ENCODE data around the gene HNF1B. TPM values are rescaled to one million over a fixed set of nuclear protein-coding genes. Genes with fewer than 3 reads are reported as not detected.

The HNF1B gene
- total and polyA plus RNA-seq, 10 of the 15 experiments (the other 5 are each of a cell fraction or from before 2014, with no cell fraction given), result 0.51 to 12.7 (median 1.9) TPM

- TF ChIP-seq TCF3 (IDR thresholded peaks at IDR 0.05; ENCODE audit: borderline replicate concordance, insufficient read depth, low read depth, low read length) (no peak), MLLT1 (IDR thresholded peaks at IDR 0.05) (0 out of 2 replicates have a peak, but pooled peaks have one; percentile 55), PML (IDR thresholded peaks at IDR 0.05; ENCODE audit: low read length) (no peak), LARP7 (IDR thresholded peaks at IDR 0.05) (no peak; the same call in 1 of the 2 replicates), PKNOX1 (IDR thresholded peaks at IDR 0.05) (no peak), SMC3 (IDR thresholded peaks at IDR 0.05; ENCODE audit: borderline replicate concordance, low read length) (no peak), GATAD2B (conservative IDR thresholded peaks at IDR 0.05; ENCODE audit: low read depth) (peak; percentile 46; the same call in 1 of the 2 replicates)
These were observed 2.6 kb downstream of the HNF1B start (continued) for GRCh38 chr17:37742116-37742761.
